ENCODE measurements around the gene IQCB1. TPM values are rescaled to one million over a fixed set of nuclear protein-coding genes. Genes with fewer than 3 reads are reported as not detected.

IQCB1 gene
- total RNA-seq (2021; fragmentation: NEBNext Ultra II Directional; extraction: Animal tissue kit (Norgen Biotek cat#: 25700)): 10 to 100 TPM in 4 of 6 experiments, 1 to 10 TPM in 2; 8.4 to 11.9 (median 10.1) TPM
- long read RNA-seq, transcript IQCB1-201 (15 exons, 2,594 nt): major isoform, 7 of 13 reads
- long read RNA-seq, partial matches to known transcripts: 2 of 13 reads
- long read RNA-seq, other reads (novel, unspliced or antisense): 4 of 13 reads

GRCh38 chr3:121834671-121835464 is at the start of gene IQCB1, which contains the start of gene EAF2:
IQCB1 (minus strand) TSS chr3:121835060; CDS start chr3:121828960, 6,100 bp downstream.
EAF2 (plus strand) TSS chr3:121835209; CDS start chr3:121835286, 77 bp downstream.
- peak; percentile 92 for DNase-seq
- Mint-ChIP-seq H3K9me3 (no peaks in the 10 kb centered on the region), H3K4me1 (ENCODE audit: low read depth) (peaks cover 29% of the 10 kb centered on the region), H3K36me3 (ENCODE audit: low read depth) (peaks cover 11% of the 10 kb centered on the region; the same call in 1 of the 2 replicates), H3K27ac (peak within 1 kb of the TSS; percentile 87), H3K27me3 (ENCODE audit: insufficient read depth) (no peaks in the 10 kb centered on the region), H3K4me3 (peak within 1 kb of the TSS; percentile 97)
- TF ChIP-seq, protein P1, sequence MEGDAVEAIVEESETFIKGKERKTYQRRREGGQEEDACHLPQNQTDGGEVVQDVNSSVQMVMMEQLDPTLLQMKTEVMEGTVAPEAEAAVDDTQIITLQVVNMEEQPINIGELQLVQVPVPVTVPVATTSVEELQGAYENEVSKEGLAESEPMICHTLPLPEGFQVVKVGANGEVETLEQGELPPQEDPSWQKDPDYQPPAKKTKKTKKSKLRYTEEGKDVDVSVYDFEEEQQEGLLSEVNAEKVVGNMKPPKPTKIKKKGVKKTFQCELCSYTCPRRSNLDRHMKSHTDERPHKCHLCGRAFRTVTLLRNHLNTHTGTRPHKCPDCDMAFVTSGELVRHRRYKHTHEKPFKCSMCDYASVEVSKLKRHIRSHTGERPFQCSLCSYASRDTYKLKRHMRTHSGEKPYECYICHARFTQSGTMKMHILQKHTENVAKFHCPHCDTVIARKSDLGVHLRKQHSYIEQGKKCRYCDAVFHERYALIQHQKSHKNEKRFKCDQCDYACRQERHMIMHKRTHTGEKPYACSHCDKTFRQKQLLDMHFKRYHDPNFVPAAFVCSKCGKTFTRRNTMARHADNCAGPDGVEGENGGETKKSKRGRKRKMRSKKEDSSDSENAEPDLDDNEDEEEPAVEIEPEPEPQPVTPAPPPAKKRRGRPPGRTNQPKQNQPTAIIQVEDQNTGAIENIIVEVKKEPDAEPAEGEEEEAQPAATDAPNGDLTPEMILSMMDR (IDR thresholded peaks at IDR 0.05): no peak; the same call in 1 of the 2 replicates

GRCh38 chr3:121883507-121883906 is 48.6 kb upstream of the IQCB1 start:
- H3K36me3 Mint-ChIP-seq (ENCODE audit: low read depth): no peaks in the 10 kb centered on the region
- peak; percentile 5 for DNase-seq
- no peaks in the 10 kb centered on the region for H3K9me3 Mint-ChIP-seq
- no peak overlapping the region for H3K27ac Mint-ChIP-seq
- H3K4me3 Mint-ChIP-seq: no peak overlapping the region
- TF ChIP-seq, protein P1 (IDR thresholded peaks at IDR 0.05): peak; percentile 68
- H3K27me3 Mint-ChIP-seq (ENCODE audit: insufficient read depth): no peaks in the 10 kb centered on the region
- peaks cover 11% of the 10 kb centered on the region for H3K4me1 Mint-ChIP-seq (ENCODE audit: low read depth)

- Mint-ChIP-seq H3K27ac (no peak overlapping the region), H3K9me3 (no peaks in the 10 kb centered on the region), H3K4me1 (ENCODE audit: low read depth) (no peaks in the 10 kb centered on the region), H3K36me3 (ENCODE audit: low read depth) (no peaks in the 10 kb centered on the region), H3K27me3 (ENCODE audit: insufficient read depth) (no peaks in the 10 kb centered on the region), H3K4me3 (no peak overlapping the region)
- TF ChIP-seq, protein P1 (IDR thresholded peaks at IDR 0.05): no peak
- no peak for DNase-seq
Measured at GRCh38 chr3:121878411-121878810, 43.6 kb upstream of the IQCB1 start.

DNA sequence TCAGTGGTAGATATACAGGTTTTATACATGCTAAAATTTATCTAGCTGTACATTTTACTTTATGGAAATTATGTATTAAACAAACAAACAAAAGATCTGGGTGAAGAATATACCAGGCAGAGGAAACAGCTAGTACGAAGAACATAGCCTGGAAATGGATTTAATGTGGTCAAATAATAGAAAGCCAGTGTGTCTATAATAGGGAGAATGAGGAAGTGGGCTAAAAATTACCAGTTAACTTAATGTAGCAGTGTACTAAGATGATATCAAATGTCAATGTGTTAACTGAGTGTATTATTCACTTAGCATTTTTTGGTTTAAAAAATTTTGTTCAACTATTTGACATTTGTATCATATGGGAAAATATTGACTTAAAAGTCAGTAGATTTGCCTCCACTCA is 36.6 kb upstream of the IQCB1 start:
- no peaks in the 10 kb centered on the region for H3K4me1 Mint-ChIP-seq (ENCODE audit: low read depth)
- H3K36me3 Mint-ChIP-seq (ENCODE audit: low read depth): no peaks in the 10 kb centered on the region
- TF ChIP-seq, protein P1 (IDR thresholded peaks at IDR 0.05): no peak
- DNase-seq: no peak
- no peak overlapping the region for H3K27ac Mint-ChIP-seq
- H3K4me3 Mint-ChIP-seq: no peak overlapping the region
- no peaks in the 10 kb centered on the region for H3K9me3 Mint-ChIP-seq
- H3K27me3 Mint-ChIP-seq (ENCODE audit: insufficient read depth): no peaks in the 10 kb centered on the region

DNA sequence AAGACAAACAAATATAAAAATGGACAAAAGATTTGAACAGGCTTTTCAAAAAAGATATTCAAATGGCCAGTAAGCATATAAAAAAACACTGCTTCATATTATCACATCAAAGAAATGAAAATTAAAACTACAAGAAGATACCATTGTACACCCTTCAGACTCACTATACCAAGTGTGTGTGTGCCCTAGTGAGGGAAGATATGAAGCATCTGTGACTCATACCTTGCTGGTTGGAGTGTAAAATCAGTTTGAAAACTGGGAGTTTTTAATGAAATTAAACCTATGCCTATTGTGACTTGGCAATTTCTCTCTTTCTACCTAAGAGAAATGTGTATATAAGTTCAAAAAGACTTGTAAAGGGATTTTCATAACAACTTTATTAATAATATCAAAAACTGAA is 35.9 kb upstream of the IQCB1 start:
- DNase-seq: no peak
- TF ChIP-seq, protein P1 (IDR thresholded peaks at IDR 0.05): no peak
- no peaks in the 10 kb centered on the region for H3K4me1 Mint-ChIP-seq (ENCODE audit: low read depth)
- H3K36me3 Mint-ChIP-seq (ENCODE audit: low read depth): no peaks in the 10 kb centered on the region
- H3K27ac Mint-ChIP-seq: no peak overlapping the region
- no peaks in the 10 kb centered on the region for H3K9me3 Mint-ChIP-seq
- H3K27me3 Mint-ChIP-seq (ENCODE audit: insufficient read depth): no peaks in the 10 kb centered on the region
- no peak overlapping the region for H3K4me3 Mint-ChIP-seq

Data from HFFc6 (cell line).